Embryonic facial prominence (tissue), 1 donor: Measurements from ENCODE around the gene CDH1.
"Not testable (repeated sequence)": the region's sequence is repeated elsewhere in the genome, so short reads cannot be mapped to it uniquely, and the experiment has no call there.

Experiments
- DNase-seq: peaks from one replicate; pipeline ENCODE4 v3.0.0-alpha.2; 2016; ENCODE audit errors: extremely low spot score

The CDH1 gene

GRCh38 chr16:68790944-68791343 lies 53.9 kb downstream of the CDH1 start:
- DNase-seq = no peak

GRCh38 chr16:68792465-68793324 lies 55.6 kb downstream of the CDH1 start:
- DNase-seq = no peak

GRCh38 chr16:68793401-68793857 lies 56.3 kb downstream of the CDH1 start:
- no peak for DNase-seq

- no peak for DNase-seq
Measured at GRCh38 chr16:68798398-68798797, 61.3 kb downstream of the CDH1 start.

- peak; percentile 80 for DNase-seq
Measured at GRCh38 chr16:68800257-68800875, 63.3 kb downstream of the CDH1 start.

GRCh38 chr16:68802190-68802589 lies 65.1 kb downstream of the CDH1 start:
- DNase-seq = no peak

GRCh38 chr16:68806422-68806821 lies 69.3 kb downstream of the CDH1 start:
- DNase-seq = no peak

GRCh38 chr16:68806981-68807380 lies 69.9 kb downstream of the CDH1 start:
- DNase-seq = no peak

- DNase-seq = no peak
Measured at GRCh38 chr16:68814516-68814915, 77.4 kb downstream of the CDH1 start.

GRCh38 chr16:68823401-68824135 lies 86.5 kb downstream of the CDH1 start:
- no peak for DNase-seq

GRCh38 chr16:68825427-68825826 lies 88.3 kb downstream of the CDH1 start:
- DNase-seq = no peak

- DNase-seq = no peak
Measured at GRCh38 chr16:68826652-68827051, 89.6 kb downstream of the CDH1 start.

- no peak for DNase-seq
Measured at GRCh38 chr16:68833251-68833650, 96.2 kb downstream of the CDH1 start.

- DNase-seq = no peak
Measured at GRCh38 chr16:68834550-68834949, 97.5 kb downstream of the CDH1 start.

GRCh38 chr16:68835970-68836369 lies 98.9 kb downstream of the CDH1 start:
- no peak for DNase-seq

GRCh38 chr16:68839831-68840230 lies 102.7 kb downstream of the CDH1 start:
- no peak for DNase-seq

- DNase-seq = not testable (repeated sequence)
Measured at GRCh38 chr16:68842964-68843481, 105.9 kb downstream of the CDH1 start.

- DNase-seq = peak; percentile 54
Measured at GRCh38 chr16:68843482-68844210, 106.6 kb downstream of the CDH1 start, which contains the start of gene TANGO6. Gene TANGO6, plus strand, starts transcription at chr16:68843531. Its CDS starts 87 bp downstream, at chr16:68843618.

GRCh38 chr16:68844211-68844564 lies 107.1 kb downstream of the CDH1 start:
- no peak for DNase-seq

GRCh38 chr16:68848786-68849185 lies 111.7 kb downstream of the CDH1 start:
- DNase-seq = no peak

- DNase-seq = no peak
Measured at GRCh38 chr16:68850481-68850880, 113.4 kb downstream of the CDH1 start.
